GM21717 (cell line): Measurements from ENCODE around the gene OR4M1.
"Not testable (repeated sequence)": the region's sequence is repeated elsewhere in the genome, so short reads cannot be mapped to it uniquely, and the experiment has no call there.

Experiments
- ATAC-seq: cut with Tn5 transposase; IDR thresholded peaks from one replicate; pipeline ENCODE4 v1.9.1; 2021; ENCODE audit warnings: mild to moderate bottlenecking, moderate library complexity; ENCODE audit not compliant: unreplicated experiment

Gene OR4M1

DNA sequence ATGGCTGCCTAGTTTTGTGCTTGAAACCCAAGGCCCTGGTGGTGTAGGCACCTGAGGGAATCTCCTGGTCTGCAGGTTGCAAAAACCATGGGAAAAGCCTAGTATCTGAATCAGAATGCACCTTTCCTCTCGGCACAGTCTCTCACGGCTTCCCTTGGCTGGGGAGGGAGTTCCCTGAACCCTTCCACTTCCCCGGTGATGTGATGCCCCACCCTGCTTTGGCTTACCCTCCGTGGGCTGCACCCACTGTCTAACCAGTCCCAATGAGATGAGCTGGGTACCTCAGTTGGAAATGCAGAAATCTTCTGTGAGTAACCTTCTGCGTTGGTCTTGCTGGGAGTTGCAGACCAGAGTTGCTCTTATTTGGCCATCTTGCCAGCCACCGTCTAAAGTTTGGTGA is 47.7 kb downstream of the OR4M1 start:
- ATAC-seq, result not testable (repeated sequence)

DNA sequence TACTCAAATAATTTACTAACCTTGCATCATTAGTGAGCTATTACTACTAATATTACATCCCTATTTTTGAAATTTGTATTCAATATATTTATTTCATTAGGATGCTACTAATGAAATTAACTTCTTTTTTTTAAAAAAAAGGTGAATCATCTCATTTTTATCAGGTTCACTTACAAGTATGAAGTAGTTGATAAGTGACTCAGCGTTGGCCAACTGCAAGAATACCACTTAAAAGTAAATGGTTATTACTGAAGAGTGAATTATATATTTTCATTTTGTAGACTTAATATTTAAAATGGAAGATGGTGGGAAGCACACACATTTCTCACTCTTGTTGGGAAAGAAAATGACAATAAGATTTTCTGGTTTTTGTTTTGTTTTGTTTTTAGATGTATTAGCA is 49.9 kb downstream of the OR4M1 start:
- no peak for ATAC-seq

DNA sequence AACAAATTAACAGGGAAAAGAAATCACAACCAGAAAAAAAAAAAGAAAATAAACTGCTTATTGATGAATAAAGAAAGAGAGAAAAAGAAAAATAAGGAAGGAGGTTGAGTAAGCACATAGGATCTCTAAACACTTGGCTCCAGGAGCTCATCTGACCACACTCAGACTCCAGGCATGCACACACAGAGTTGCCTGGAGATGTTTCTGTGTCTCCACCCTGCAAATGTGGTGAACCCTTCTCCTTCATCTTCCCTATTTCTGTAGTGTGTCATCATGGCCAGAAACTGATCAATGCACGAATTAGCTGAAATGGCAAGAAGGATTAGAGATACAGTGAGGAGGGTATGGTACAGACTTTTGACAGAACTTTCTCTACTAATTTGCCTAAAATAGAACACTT is 50.5 kb downstream of the OR4M1 start:
- no peak for ATAC-seq

DNA sequence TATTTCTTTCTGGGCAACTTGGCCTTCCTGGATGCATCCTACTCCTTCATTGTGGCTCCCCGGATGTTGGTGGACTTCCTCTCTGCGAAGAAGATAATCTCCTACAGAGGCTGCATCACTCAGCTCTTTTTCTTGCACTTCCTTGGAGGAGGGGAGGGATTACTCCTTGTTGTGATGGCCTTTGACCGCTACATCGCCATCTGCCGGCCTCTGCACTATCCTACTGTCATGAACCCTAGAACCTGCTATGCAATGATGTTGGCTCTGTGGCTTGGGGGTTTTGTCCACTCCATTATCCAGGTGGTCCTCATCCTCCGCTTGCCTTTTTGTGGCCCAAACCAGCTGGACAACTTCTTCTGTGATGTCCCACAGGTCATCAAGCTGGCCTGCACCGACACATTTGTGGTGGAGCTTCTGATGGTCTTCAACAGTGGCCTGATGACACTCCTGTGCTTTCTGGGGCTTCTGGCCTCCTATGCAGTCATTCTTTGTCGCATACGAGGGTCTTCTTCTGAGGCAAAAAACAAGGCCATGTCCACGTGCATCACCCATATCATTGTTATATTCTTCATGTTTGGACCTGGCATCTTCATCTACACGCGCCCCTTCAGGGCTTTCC is 54.4 kb downstream of the OR4M1 start:
- ATAC-seq, result not testable (repeated sequence)

DNA sequence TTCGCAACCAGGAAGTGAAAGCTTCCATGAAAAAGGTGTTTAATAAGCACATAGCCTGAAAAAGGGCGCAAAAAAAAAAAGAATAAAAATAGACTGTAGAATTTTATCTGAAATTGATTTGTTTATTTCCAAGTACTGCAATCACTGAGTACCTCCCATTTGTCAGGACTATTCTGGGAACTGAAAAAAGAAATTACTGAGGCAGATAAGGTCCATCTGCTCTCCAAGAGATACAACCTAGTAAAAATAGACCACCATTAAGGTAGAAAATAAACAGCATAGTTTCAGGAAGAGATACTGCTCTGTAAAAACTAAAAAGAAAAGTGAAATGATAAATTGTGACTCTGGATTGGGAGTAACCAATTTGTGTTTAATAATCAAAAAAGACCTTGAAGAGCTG is 55.0 kb downstream of the OR4M1 start:
- ATAC-seq, result no peak
